HEK293T (cell line): ENCODE measurements around the gene SPTY2D1.
"Not testable (repeated sequence)": the region's sequence is repeated elsewhere in the genome, so short reads cannot be mapped to it uniquely, and the experiment has no call there.

Experiments used
- CTCF ChIA-PET: fragments of 350-600 bp; formaldehyde crosslinking; extraction: SDS; loops from one replicate; lab custom pipeline; 2021; ENCODE audit warnings: antibody characterized with exemption, inconsistent platforms; lab: Yijun Ruan, JAX
- POLR2A ChIA-PET: fragments of 350-600 bp; formaldehyde crosslinking; extraction: SDS; loops from one replicate; lab custom pipeline; 2020; ENCODE audit warnings: antibody characterized with exemption, inconsistent platforms; lab: Yijun Ruan, JAX
- DNase-seq: peaks from one replicate; pipeline ENCODE4 v3.0.0; 2012; ENCODE audit warnings: mixed read lengths; ENCODE audit errors: extremely low spot score
- ARNT ChIP-seq: fragments of 450-650 bp; IDR thresholded peaks from 2 replicates; pipeline ENCODE4 v1.6.1; 2017; ENCODE audit warnings: mild to moderate bottlenecking
- BHLHE40 ChIP-seq: fragments of 450-650 bp; IDR thresholded peaks from 2 replicates; pipeline ENCODE4 v1.6.1; 2016; ENCODE audit warnings: mild to moderate bottlenecking, moderate library complexity, borderline replicate concordance
- CTBP1 ChIP-seq: fragments of 450-650 bp; IDR thresholded peaks from 2 replicates; pipeline ENCODE4 v1.6.1; 2016; ENCODE audit warnings: borderline replicate concordance
- ELF4 ChIP-seq: fragments of 450-650 bp; IDR thresholded peaks from 2 replicates; pipeline ENCODE4 v1.6.1; 2017; ENCODE audit warnings: antibody characterized with exemption
- FOXA1 ChIP-seq: fragments of 450-650 bp; IDR thresholded peaks from 2 replicates; pipeline ENCODE4 v1.6.1; 2016; ENCODE audit warnings: mild to moderate bottlenecking
- FOXK2 ChIP-seq: fragments of 450-650 bp; IDR thresholded peaks from 2 replicates; pipeline ENCODE4 v1.6.1; 2016; ENCODE audit warnings: mild to moderate bottlenecking
- FOXM1 ChIP-seq: fragments of 450-650 bp; IDR thresholded peaks from 2 replicates; pipeline ENCODE4 v1.6.1; 2017; ENCODE audit warnings: mild to moderate bottlenecking, borderline replicate concordance
- HDGF ChIP-seq: fragments of 450-650 bp; IDR thresholded peaks from 2 replicates; pipeline ENCODE4 v1.6.1; 2017; ENCODE audit warnings: antibody characterized with exemption, borderline replicate concordance
- L3MBTL2 ChIP-seq: fragments of 450-650 bp; conservative IDR thresholded peaks from 2 replicates; pipeline ENCODE4 v1.6.1; 2016; ENCODE audit warnings: mild to moderate bottlenecking
- LEF1 ChIP-seq: fragments of 450-650 bp; IDR thresholded peaks from 2 replicates; pipeline ENCODE4 v1.6.1; 2017; ENCODE audit warnings: mild to moderate bottlenecking, borderline replicate concordance
- NFRKB ChIP-seq: fragments of 450-650 bp; IDR thresholded peaks from 2 replicates; pipeline ENCODE4 v1.6.1; 2016; ENCODE audit warnings: mild to moderate bottlenecking, moderate library complexity
- PKNOX1 ChIP-seq: fragments of 450-650 bp; IDR thresholded peaks from 2 replicates; pipeline ENCODE4 v1.6.1; 2016
- SP1 ChIP-seq: fragments of 450-650 bp; IDR thresholded peaks from 2 replicates; pipeline ENCODE4 v1.6.1; 2017
- SUZ12 ChIP-seq: fragments of 450-650 bp; IDR thresholded peaks from 2 replicates; pipeline ENCODE4 v1.6.1; 2016; ENCODE audit warnings: mild to moderate bottlenecking
- TARDBP ChIP-seq: fragments of 450-650 bp; IDR thresholded peaks from 2 replicates; pipeline ENCODE4 v1.6.1; 2016
- ZNF384 ChIP-seq: fragments of 450-650 bp; IDR thresholded peaks from 2 replicates; pipeline ENCODE4 v1.6.1; 2016

The SPTY2D1 gene

GRCh38 chr11:18669711-18670110 lies 35.6 kb upstream of the SPTY2D1 start:
- ChIA-PET POLR2A (no interaction called here), CTCF (no interaction called here)
- no peak for TF ChIP-seq SP1
- no peak for TF ChIP-seq ELF4
- TF ChIP-seq HDGF, result no peak
- no peak for TF ChIP-seq L3MBTL2
- TF ChIP-seq CTBP1, result no peak
- no peak for TF ChIP-seq NFRKB
- no peak for TF ChIP-seq TARDBP
- TF ChIP-seq ZNF384, result no peak
- no peak for TF ChIP-seq LEF1
- no peak for TF ChIP-seq FOXK2
- TF ChIP-seq SUZ12, result no peak
- TF ChIP-seq ARNT, result no peak
- no peak for TF ChIP-seq FOXM1
- no peak for TF ChIP-seq FOXA1
- TF ChIP-seq BHLHE40, result no peak
- no peak for TF ChIP-seq PKNOX1
- no peak for DNase-seq

GRCh38 chr11:18669219-18669596 lies 35.1 kb upstream of the SPTY2D1 start:
- POLR2A ChIA-PET, result no interaction called here
- DNase-seq, result no peak
- TF ChIP-seq NFRKB (no peak), PKNOX1 (no peak), ARNT (no peak)
- CTCF ChIA-PET, result no interaction called here

- CTCF ChIA-PET, result no interaction called here
Observed at GRCh38 chr11:18668131-18668530, 34.0 kb upstream of the SPTY2D1 start.

GRCh38 chr11:18665353-18665872 lies 31.3 kb upstream of the SPTY2D1 start:
- DNase-seq, CTCF ChIA-PET, POLR2A ChIA-PET: not testable (repeated sequence)

More at GRCh38 chr11:18668131-18668530, 34.0 kb upstream of the SPTY2D1 start:
- TF ChIP-seq SP1 (no peak), BHLHE40 (no peak), LEF1 (no peak), TARDBP (no peak), PKNOX1 (no peak), FOXM1 (no peak), ELF4 (no peak)
- POLR2A ChIA-PET, result no interaction called here
- DNase-seq, result no peak

GRCh38 chr11:18657673-18658072 lies 23.5 kb upstream of the SPTY2D1 start:
- TF ChIP-seq L3MBTL2 (no peak), BHLHE40 (no peak), SUZ12 (no peak), HDGF (no peak), ARNT (no peak), PKNOX1 (no peak), FOXM1 (no peak), ZNF384 (no peak)
- POLR2A ChIA-PET, result no interaction called here
- no peak for DNase-seq
- CTCF ChIA-PET, result no interaction called here

- TF ChIP-seq CTBP1 (no peak), ELF4 (peak; percentile 61)
- CTCF ChIA-PET, result interaction anchor here (1.1 kb wide), 1 partner anchor 77 kb away, joined by 3 read pairs; no protein-coding TSS in a partner anchor
- peak; percentile 71 for DNase-seq
- POLR2A ChIA-PET, result no interaction called here
Observed at GRCh38 chr11:18650859-18651557, 16.9 kb upstream of the SPTY2D1 start.

GRCh38 chr11:18650353-18650752 lies 16.2 kb upstream of the SPTY2D1 start:
- ChIA-PET CTCF (no interaction called here), POLR2A (interaction anchor here (0.6 to 0.8 kb wide), 2 partner anchors 15 to 71 kb away, joined by 3 to 5 read pairs; no protein-coding TSS in a partner anchor)
- TF ChIP-seq L3MBTL2, result no peak
- no peak for TF ChIP-seq PKNOX1
- no peak for TF ChIP-seq SP1
- TF ChIP-seq TARDBP, result no peak
- no peak for TF ChIP-seq ARNT
- TF ChIP-seq SUZ12, result no peak
- no peak for TF ChIP-seq CTBP1
- TF ChIP-seq FOXA1, result no peak
- TF ChIP-seq FOXM1, result no peak
- TF ChIP-seq ELF4, result no peak
- TF ChIP-seq BHLHE40, result no peak
- TF ChIP-seq FOXK2, result no peak
- TF ChIP-seq HDGF, result no peak
- TF ChIP-seq ZNF384, result no peak
- no peak for TF ChIP-seq NFRKB
- no peak for TF ChIP-seq LEF1
- no peak for DNase-seq

- POLR2A ChIA-PET, CTCF ChIA-PET, DNase-seq: not testable (repeated sequence)
Observed at GRCh38 chr11:18643034-18643433, 8.9 kb upstream of the SPTY2D1 start.
